Adrenal gland (tissue), 12 donors: Measurements from ENCODE around the gene CCDC69. TPM values are rescaled to one million over a fixed set of nuclear protein-coding genes. Genes with fewer than 3 reads are reported as not detected.
"Not testable (repeated sequence)": the region's sequence is repeated elsewhere in the genome, so short reads cannot be mapped to it uniquely, and the experiment has no call there.

Experiments
- DNase-seq, 7 donors: peaks; one replicate each; pipeline ENCODE4 v3.0.0-alpha.2; 2019 to 2020
- H3K27ac ChIP-seq, 5 donors: fragments of 200-600 bp; sonication (generic) in 4 of 5; 1 replicate in 3 of 5; 2 replicates in 2 of 5; pipeline versions ENCODE4 v1.5.1 to v1.8.0; 2016 to 2020; ENCODE audit warnings: mild to moderate bottlenecking in 1 of 5
- H3K27me3 ChIP-seq: fragments of 200-600 bp; 2 replicates; pipeline ENCODE4 v1.8.0; 2021
- H3K36me3 ChIP-seq, 2 donors: fragments of 200-600 bp; replicated peaks in 1 of 2; 1 replicate in 1 of 2; 2 replicates in 1 of 2; pipeline versions ENCODE4 v1.5.1 to v1.8.0; 2018 to 2022
- H3K4me1 ChIP-seq, 2 donors: fragments of 200-600 bp; replicated peaks in 1 of 2; 1 replicate in 1 of 2; 2 replicates in 1 of 2; pipeline versions ENCODE4 v1.5.1 to v1.8.0; 2018 to 2021
- H3K4me3 ChIP-seq, 4 donors: fragments of 200-600 bp; sonication (generic) in 3 of 4; one replicate each; pipeline ENCODE4 v1.5.1; 2016 to 2018
- H3K9me3 ChIP-seq, 3 donors: fragments of 200-600 bp; sonication (generic) in 1 of 3; replicated peaks in 1 of 3; 1 replicate in 2 of 3; 2 replicates in 1 of 3; pipeline versions ENCODE4 v1.5.1 to v1.8.0; 2016 to 2021
- POLR2A ChIP-seq, 2 donors: fragments of 450-650 bp; IDR thresholded peaks; one replicate each; pipeline ENCODE4 v1.6.1; 2017; ENCODE audit warnings: antibody characterized with exemption in 2 of 2, mild to moderate bottlenecking in 2 of 2, moderate library complexity in 1 of 2
- WGBS, 4 donors: extraction: QIAGEN DNeasy Blood & Tissue Kit in 2 of 4; methylation state at CpG; one replicate each; pipeline versions ENCODE4 v1.1.5 to v1.1.7; 2013 to 2017; 5-methylcytosine and 5-hydroxymethylcytosine counted together
- intact Hi-C, 2 donors: fragments of 100-400 bp; cut with DNase I; formaldehyde crosslinking; loops; one replicate each; pipeline versions ENCODE4 v1.14.1 to v1.15.0; 2022 to 2023
- polyA plus RNA-seq, 3 donors: library from polyadenylated mRNA; stranded (reverse); fragments of 200-250 nt in 2 of 3; fragments of 350-450 nt in 1 of 3; fragmentation: Illumina TruSeq in 1 of 3; extraction: RNeasy Lipid Tissue Mini Kit (QIAGEN cat#74804) in 1 of 3; gene quantifications; one replicate each; pipeline ENCODE4 v1.2.3, GENCODE V29; 2013 to 2014
- total RNA-seq, 9 donors: library from RNA; depleted of rRNA in 4 of 9; stranded (reverse); fragments of >200 nt in 4 of 9; fragments of 120-200 nt in 1 of 9; fragmentation: NEBNext Ultra II Directional in 1 of 9; extraction: Animal tissue kit (Norgen Biotek cat#: 25700) in 1 of 9; gene quantifications; one replicate each; pipeline versions ENCODE4 v1.1.0 to v1.2.4, GENCODE V29; 2013 to 2023
- TF ChIP-seq, protein P1 (sequence below), 6 experiments: fragments of 450-650 bp in 4 of 6; fragments of 200-600 bp in 2 of 6; sonication (generic) in 1 of 6; IDR thresholded peaks; 1 replicate in 5 of 6; 2 replicates in 1 of 6; pipeline versions ENCODE4 v1.5.1 to v1.8.0; 2016 to 2021; ENCODE audit warnings: antibody characterized with exemption in 6 of 6, mild to moderate bottlenecking in 2 of 6, moderate library complexity in 1 of 6
- donor health status: healthy with polysubstance abuse.
- donor health status: Bipolar disorder and iron deficiency.
- donor health status: DM: yes; HTN: yes; CAD: no.
- donor health status: DM: no; HTN: no; CAD: no.
- donor health status: DM: no; HTN: no; CAD: no.
- donor health status: DM: yes; HTN: yes; CAD: no.

Gene CCDC69
- total and polyA plus RNA-seq, 12 donors, result 76.1 to 241 (median 174) TPM

DNA sequence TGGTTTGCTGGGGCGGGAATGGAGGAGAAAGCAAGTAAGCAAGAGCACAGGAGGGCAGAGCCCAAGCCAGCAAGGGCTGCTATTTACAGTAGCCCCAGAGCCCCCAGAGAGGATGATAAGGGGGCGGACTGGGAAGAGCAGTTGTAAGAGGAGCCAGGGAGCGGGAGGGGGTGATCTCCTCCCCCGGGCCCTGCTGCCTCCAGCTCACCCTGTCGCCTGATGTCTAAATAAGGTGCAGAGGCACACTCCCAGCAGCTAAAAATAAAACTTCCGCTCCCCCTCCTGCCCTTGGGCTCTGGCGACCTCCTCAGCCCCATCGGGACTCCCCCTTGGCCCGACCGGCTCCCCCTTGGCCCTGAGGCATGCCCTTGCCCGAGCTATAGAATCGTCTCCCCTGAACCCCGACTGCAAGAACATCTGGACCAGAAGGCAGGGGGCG, 14.4 kb upstream of the CCDC69 start:
- H3K27me3 ChIP-seq, result no peaks in the 10 kb centered on the region
- DNase-seq, result no peak
- H3K27ac ChIP-seq, result peak overlapping the region in 1 of 5 donors; percentile 47
- intact Hi-C loops, result loop anchor here in 1 of 2 donors (10.0 kb wide), 2 partner anchors 64 to 114 kb away; no protein-coding TSS in a partner anchor
- WGBS, 4 donors, result 42 to 64% (median 56%) methylated on average over 13 to 14 of the region's 14 CpGs
- H3K36me3 ChIP-seq, result no peaks in the 10 kb centered on the region
- peaks cover 20 to 23% of the 10 kb centered on the region in 2 donors for H3K4me1 ChIP-seq
- peak overlapping the region in 1 of 4 donors; percentile 33 for H3K4me3 ChIP-seq
- TF ChIP-seq POLR2A (IDR thresholded peaks at IDR 0.05), result no peak
- no peaks in the 10 kb centered on the region for H3K9me3 ChIP-seq

DNA sequence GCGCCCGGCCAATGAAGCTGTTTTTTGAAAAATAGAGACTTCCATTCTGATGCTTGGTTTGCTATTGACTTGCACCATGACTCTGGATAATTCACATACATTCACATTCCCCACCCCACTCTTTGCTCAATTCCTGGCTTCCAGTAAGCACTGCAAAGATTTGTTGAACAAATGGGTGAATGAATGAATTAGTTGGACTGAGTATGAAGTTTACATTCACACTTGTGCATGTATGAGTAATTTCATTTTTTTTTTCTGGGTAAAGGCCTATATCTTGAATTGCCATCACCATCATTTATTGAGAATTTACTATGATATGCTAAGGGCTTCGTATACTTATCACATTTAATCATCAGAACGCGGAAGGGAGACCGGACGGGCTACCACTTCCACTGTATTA, 13.8 kb upstream of the CCDC69 start:
- Histone ChIP-seq H3K4me3 (no peak overlapping the region), H3K27me3 (no peaks in the 10 kb centered on the region), H3K36me3 (no peaks in the 10 kb centered on the region), H3K4me1 (peaks cover 20 to 23% of the 10 kb centered on the region in 2 donors), H3K27ac (no peak overlapping the region), H3K9me3 (no peaks in the 10 kb centered on the region)
- intact Hi-C loops, result loop anchor here in 1 of 2 donors (10.0 kb wide), 2 partner anchors 63 to 113 kb away; no protein-coding TSS in a partner anchor
- WGBS, 4 donors, result 90 to 95% (median 92%) methylated on average over 7 of the region's 7 CpGs
- DNase-seq, result no peak
- TF ChIP-seq POLR2A (IDR thresholded peaks at IDR 0.05), result no peak
- TF ChIP-seq, protein P1, sequence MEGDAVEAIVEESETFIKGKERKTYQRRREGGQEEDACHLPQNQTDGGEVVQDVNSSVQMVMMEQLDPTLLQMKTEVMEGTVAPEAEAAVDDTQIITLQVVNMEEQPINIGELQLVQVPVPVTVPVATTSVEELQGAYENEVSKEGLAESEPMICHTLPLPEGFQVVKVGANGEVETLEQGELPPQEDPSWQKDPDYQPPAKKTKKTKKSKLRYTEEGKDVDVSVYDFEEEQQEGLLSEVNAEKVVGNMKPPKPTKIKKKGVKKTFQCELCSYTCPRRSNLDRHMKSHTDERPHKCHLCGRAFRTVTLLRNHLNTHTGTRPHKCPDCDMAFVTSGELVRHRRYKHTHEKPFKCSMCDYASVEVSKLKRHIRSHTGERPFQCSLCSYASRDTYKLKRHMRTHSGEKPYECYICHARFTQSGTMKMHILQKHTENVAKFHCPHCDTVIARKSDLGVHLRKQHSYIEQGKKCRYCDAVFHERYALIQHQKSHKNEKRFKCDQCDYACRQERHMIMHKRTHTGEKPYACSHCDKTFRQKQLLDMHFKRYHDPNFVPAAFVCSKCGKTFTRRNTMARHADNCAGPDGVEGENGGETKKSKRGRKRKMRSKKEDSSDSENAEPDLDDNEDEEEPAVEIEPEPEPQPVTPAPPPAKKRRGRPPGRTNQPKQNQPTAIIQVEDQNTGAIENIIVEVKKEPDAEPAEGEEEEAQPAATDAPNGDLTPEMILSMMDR (IDR thresholded peaks at IDR 0.05), result no peak

DNA sequence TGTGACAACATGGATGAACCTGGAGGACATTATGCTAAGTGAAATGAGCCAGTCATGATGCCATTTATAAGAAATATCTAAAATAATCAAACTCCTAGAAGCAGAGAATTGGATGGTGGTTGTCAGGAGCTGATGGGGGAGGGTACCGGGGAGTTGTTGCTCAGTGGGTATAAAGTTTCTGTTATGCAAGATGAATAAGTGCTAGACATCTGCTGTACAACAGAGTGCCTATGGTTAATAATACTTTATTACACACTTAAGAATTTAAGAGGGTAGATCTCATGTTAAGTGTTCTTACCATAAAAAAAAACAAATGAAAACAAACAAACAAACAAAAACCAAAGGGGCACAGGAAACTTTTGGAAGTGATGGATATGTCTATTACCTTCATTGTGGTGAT, 13.0 kb upstream of the CCDC69 start:
- 89 to 97% (median 93%) methylated on average over 1 of the region's 1 CpG for WGBS, 4 donors
- TF ChIP-seq, protein P1 (IDR thresholded peaks at IDR 0.05), result no peak
- no peak for TF ChIP-seq POLR2A (IDR thresholded peaks at IDR 0.05)
- H3K4me1 ChIP-seq, result peaks cover 20 to 23% of the 10 kb centered on the region in 2 donors
- H3K27ac ChIP-seq, result no peak overlapping the region
- no peak overlapping the region for H3K4me3 ChIP-seq
- no peak for DNase-seq
- no peaks in the 10 kb centered on the region for H3K36me3 ChIP-seq
- intact Hi-C loops, result loop anchor here in 1 of 2 donors (10.0 kb wide), 2 partner anchors 62 to 112 kb away; no protein-coding TSS in a partner anchor
- H3K9me3 ChIP-seq, result no peaks in the 10 kb centered on the region
- no peaks in the 10 kb centered on the region for H3K27me3 ChIP-seq

DNA sequence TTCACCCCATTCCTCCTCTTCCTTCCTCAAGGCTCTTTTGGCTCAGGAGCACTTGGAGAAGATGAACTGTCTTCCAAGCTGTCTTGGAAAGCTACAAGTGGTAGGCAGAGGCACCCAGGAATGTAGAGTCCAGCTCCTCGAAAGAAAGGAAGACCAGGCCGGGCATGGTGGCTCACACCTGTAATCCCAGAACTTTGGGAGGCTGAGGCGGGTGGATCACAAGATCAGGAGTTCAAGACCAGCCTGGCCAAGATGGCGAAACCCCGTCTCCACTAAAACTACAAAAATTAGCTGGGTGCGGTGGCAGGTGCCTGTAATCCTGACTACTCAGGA, 11.3 kb upstream of the CCDC69 start:
- H3K36me3 ChIP-seq, H3K9me3 ChIP-seq, DNase-seq, H3K27me3 ChIP-seq: not testable (repeated sequence)
- 93 to 97% (median 94%) methylated on average over 6 of the region's 6 CpGs for WGBS, 4 donors
- intact Hi-C loops, result loop anchor here in 1 of 2 donors (10.0 kb wide), 2 partner anchors 60 to 110 kb away; no protein-coding TSS in a partner anchor
- Histone ChIP-seq H3K4me3 (peak overlapping the region in 2 of 4 donors; percentile 8 to 26), H3K27ac (peak overlapping the region in 3 of 5 donors; percentile 76 to 84 (median 83)), H3K4me1 (peaks cover 20 to 23% of the 10 kb centered on the region in 2 donors)

DNA sequence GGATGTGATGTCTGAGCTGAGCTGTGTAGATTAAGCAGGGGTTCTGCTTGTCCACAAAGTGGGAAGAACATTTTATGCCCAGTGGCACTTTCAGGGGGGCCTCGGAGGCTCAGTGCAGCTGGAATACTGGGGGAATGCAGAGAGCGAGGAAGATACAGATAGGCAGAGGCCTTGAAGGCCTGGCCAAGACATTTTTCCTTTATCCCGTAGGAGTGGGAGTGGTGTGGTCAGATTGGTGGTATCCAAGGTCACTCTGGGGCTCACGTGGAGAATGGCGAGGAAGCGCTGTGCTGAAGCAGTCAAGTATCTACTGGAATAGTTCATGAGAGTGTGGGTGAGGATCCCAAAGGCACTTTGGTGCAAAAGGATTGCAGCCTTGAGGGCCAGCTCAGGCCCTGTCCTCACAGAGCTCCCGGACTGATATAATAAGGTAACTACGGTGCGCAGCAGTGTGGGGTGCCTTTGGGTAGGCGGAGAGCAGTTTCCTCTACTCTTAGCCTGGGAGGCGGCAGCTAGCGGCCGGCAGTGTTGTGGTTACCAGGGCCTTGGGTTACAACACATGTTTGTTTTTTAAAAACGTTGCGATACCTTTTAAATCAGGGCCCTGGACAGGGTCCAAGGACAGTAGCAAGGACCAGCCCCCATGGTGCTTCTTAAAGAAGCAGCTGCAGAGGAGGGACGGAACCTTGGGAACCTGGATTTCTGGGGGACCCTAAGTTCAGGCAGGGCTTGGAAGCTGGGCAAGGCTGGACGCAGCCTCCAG, 10.8 kb upstream of the CCDC69 start:
- intact Hi-C loops, result loop anchor here in 1 of 2 donors (10.0 kb wide), 2 partner anchors 60 to 110 kb away; no protein-coding TSS in a partner anchor
- DNase-seq, result peak; percentile 62 to 92 (median 90)
- Histone ChIP-seq H3K4me3 (peak overlapping the region in 2 of 4 donors; percentile 8 to 26), H3K27me3 (no peaks in the 10 kb centered on the region), H3K9me3 (no peaks in the 10 kb centered on the region), H3K27ac (peak overlapping the region; percentile 43 to 84 (median 76)), H3K4me1 (peaks cover 20 to 23% of the 10 kb centered on the region in 2 donors), H3K36me3 (no peaks in the 10 kb centered on the region)
- WGBS, 4 donors, result 16 to 23% (median 17%) methylated on average over 16 to 17 of the region's 17 CpGs
- peak in 1 of 2 donors; percentile 79 for TF ChIP-seq POLR2A (IDR thresholded peaks at IDR 0.05)
- TF ChIP-seq, protein P1 (IDR thresholded peaks at IDR 0.05), result no peak
